ENCODE measurements around the gene YBX1.
"Not testable (repeated sequence)": the region's sequence is repeated elsewhere in the genome, so short reads cannot be mapped to it uniquely, and the experiment has no call there.

The YBX1 gene

GRCh38 chr1:42751511-42752070 is 69.4 kb downstream of the YBX1 start:
- not testable (repeated sequence) for DNase-seq

GRCh38 chr1:42752284-42752683 is 70.1 kb downstream of the YBX1 start:
- DNase-seq = no peak

- DNase-seq = no peak
Measured at GRCh38 chr1:42753070-42753469, 70.9 kb downstream of the YBX1 start.

Measured in activated CD4-positive, alpha-beta T cell treated with anti-CD3 and anti-CD28 coated beads, Interleukin-2, amount 50 U/mL, for 1 hour (primary cell).